ENCODE data around the gene SFR1. TPM values are rescaled to one million over a fixed set of nuclear protein-coding genes. Genes with fewer than 3 reads are reported as not detected.

Gene SFR1
- polyA plus RNA-seq, 1 donor (not counting 4 experiments of a cell fraction or from before 2014, with no cell fraction given) = 10.4 TPM

DNA sequence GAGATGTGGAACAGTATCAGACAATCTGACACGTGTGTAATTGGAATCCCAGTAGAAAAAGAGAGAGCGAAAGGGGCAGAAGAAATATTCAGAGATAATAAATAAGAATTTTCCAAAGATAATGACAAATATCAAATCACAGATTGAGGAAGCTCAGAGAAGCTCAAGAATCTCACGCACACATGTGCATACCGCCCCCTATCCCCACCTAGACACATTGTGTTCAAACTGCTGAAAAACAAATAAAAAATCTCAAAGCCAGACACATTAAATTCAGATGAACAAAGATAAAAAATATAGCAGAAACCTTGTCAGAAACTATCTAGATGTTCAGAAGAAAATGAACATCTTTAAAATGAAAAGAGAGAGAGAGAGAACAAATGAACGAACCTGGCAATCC, 17.2 kb downstream of the SFR1 start:
- FAIRE-seq = no peak
- Histone ChIP-seq H3K36me3 (ENCODE audit: control insufficient read depth in 2 of 2, extremely low read depth in 1 of 2, insufficient read depth in 2 of 2, low read length in 2 of 2) (no peaks in the 10 kb centered on the region), H3K9me3 (ENCODE audit: control insufficient read depth, low read depth, low read length) (no peaks in the 10 kb centered on the region), H2AFZ (ENCODE audit: control insufficient read depth, low read length) (no peak overlapping the region), H3K4me1 (ENCODE audit: control insufficient read depth, extremely low read depth, insufficient read depth, low read length) (no peaks in the 10 kb centered on the region), H3K4me2 (ENCODE audit: control insufficient read depth, extremely low read depth, insufficient read depth, low read depth, low read length) (no peak overlapping the region), H3K79me2 (ENCODE audit: control insufficient read depth, insufficient read depth, low read length) (no peaks in the 10 kb centered on the region), H3K27ac (ENCODE audit: control insufficient read depth, insufficient read depth, low read length) (no peak overlapping the region), H3K27me3 (ENCODE audit: control insufficient read depth, extremely low read depth, insufficient read depth, low read length) (no peaks in the 10 kb centered on the region), H3K9ac (ENCODE audit: control insufficient read depth, extremely low read depth, insufficient read depth, low read length) (no peak overlapping the region), H4K20me1 (ENCODE audit: control insufficient read depth, extremely low read depth, insufficient read depth, low read length) (no peaks in the 10 kb centered on the region), H3K9me1 (ENCODE audit: control insufficient read depth, extremely low read depth, insufficient read depth, low read length) (no peaks in the 10 kb centered on the region), H3K4me3 (ENCODE audit: control insufficient read depth in 2 of 3, extremely low read depth in 1 of 3, insufficient read depth in 2 of 3, low read depth in 1 of 3, low read length in 3 of 3) (no peak overlapping the region)
- TF ChIP-seq EZH2 (IDR thresholded peaks at IDR 0.05; ENCODE audit: low read length) = no peak
- TF ChIP-seq, protein P1, sequence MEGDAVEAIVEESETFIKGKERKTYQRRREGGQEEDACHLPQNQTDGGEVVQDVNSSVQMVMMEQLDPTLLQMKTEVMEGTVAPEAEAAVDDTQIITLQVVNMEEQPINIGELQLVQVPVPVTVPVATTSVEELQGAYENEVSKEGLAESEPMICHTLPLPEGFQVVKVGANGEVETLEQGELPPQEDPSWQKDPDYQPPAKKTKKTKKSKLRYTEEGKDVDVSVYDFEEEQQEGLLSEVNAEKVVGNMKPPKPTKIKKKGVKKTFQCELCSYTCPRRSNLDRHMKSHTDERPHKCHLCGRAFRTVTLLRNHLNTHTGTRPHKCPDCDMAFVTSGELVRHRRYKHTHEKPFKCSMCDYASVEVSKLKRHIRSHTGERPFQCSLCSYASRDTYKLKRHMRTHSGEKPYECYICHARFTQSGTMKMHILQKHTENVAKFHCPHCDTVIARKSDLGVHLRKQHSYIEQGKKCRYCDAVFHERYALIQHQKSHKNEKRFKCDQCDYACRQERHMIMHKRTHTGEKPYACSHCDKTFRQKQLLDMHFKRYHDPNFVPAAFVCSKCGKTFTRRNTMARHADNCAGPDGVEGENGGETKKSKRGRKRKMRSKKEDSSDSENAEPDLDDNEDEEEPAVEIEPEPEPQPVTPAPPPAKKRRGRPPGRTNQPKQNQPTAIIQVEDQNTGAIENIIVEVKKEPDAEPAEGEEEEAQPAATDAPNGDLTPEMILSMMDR (optimal IDR thresholded peaks at IDR 0.05 in 1 of 3, IDR thresholded peaks at IDR 0.05 in 1 of 3, conservative IDR thresholded peaks at IDR 0.05 in 1 of 3; ENCODE audit: extremely low read depth in 1 of 3, insufficient read depth in 2 of 3, low read length in 3 of 3) = peak; percentile 22 to 33 (median 31)
- DNase-seq (ENCODE audit: low read depth, low spot score) = no peak
- dilution Hi-C loops (cut with MboI; ENCODE audit: extremely low pct_ligation_motif_present, low sequenced_read_pairs) = no loop called here

DNA sequence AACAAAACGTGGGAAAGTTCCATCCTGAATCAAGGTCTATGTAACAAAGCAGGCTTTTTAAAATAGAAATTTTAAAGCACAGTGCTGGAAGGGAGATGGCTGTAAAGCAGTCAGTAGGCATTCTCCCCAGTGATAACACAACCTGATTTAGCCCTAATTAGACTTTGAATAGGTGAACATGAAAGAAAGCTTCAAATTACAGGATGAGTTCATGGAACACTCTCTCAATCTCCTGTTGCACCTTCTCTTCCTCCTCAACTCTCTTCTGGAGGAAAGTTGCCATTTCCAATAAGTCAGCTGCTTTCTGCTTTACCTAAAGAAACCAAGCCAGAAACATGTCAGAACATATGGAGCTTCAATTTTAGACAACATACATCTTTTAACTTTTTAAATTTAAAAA, 20.1 kb downstream of the SFR1 start:
- FAIRE-seq (no peak), DNase-seq (ENCODE audit: low read depth, low spot score) (no peak)
- dilution Hi-C loops (cut with MboI; ENCODE audit: extremely low pct_ligation_motif_present, low sequenced_read_pairs) = no loop called here

More for the DNA sequence above, 20.1 kb downstream of the SFR1 start:
- Histone ChIP-seq H2AFZ (ENCODE audit: control insufficient read depth, low read length) (no peak overlapping the region), H3K4me2 (ENCODE audit: control insufficient read depth, extremely low read depth, insufficient read depth, low read depth, low read length) (no peak overlapping the region), H3K9me1 (ENCODE audit: control insufficient read depth, extremely low read depth, insufficient read depth, low read length) (no peaks in the 10 kb centered on the region), H3K9me3 (ENCODE audit: control insufficient read depth, low read depth, low read length) (no peaks in the 10 kb centered on the region), H3K79me2 (ENCODE audit: control insufficient read depth, insufficient read depth, low read length) (no peaks in the 10 kb centered on the region), H3K9ac (ENCODE audit: control insufficient read depth, extremely low read depth, insufficient read depth, low read length) (no peak overlapping the region), H4K20me1 (ENCODE audit: control insufficient read depth, extremely low read depth, insufficient read depth, low read length) (no peaks in the 10 kb centered on the region), H3K27ac (ENCODE audit: control insufficient read depth, insufficient read depth, low read length) (no peak overlapping the region), H3K36me3 (ENCODE audit: control insufficient read depth in 2 of 2, extremely low read depth in 1 of 2, insufficient read depth in 2 of 2, low read length in 2 of 2) (no peaks in the 10 kb centered on the region), H3K4me1 (ENCODE audit: control insufficient read depth, extremely low read depth, insufficient read depth, low read length) (no peaks in the 10 kb centered on the region), H3K4me3 (ENCODE audit: control insufficient read depth in 2 of 3, extremely low read depth in 1 of 3, insufficient read depth in 2 of 3, low read depth in 1 of 3, low read length in 3 of 3) (no peak overlapping the region), H3K27me3 (ENCODE audit: control insufficient read depth, extremely low read depth, insufficient read depth, low read length) (no peaks in the 10 kb centered on the region)
- TF ChIP-seq EZH2 (IDR thresholded peaks at IDR 0.05; ENCODE audit: low read length) = no peak
- TF ChIP-seq, protein P1 (optimal IDR thresholded peaks at IDR 0.05 in 1 of 3, IDR thresholded peaks at IDR 0.05 in 1 of 3, conservative IDR thresholded peaks at IDR 0.05 in 1 of 3; ENCODE audit: extremely low read depth in 1 of 3, insufficient read depth in 2 of 3, low read length in 3 of 3) = no peak
